ENCODE data around the gene CSPG4. TPM values are rescaled to one million over a fixed set of nuclear protein-coding genes. Genes with fewer than 3 reads are reported as not detected.
"Not testable (repeated sequence)": the region's sequence is repeated elsewhere in the genome, so short reads cannot be mapped to it uniquely, and the experiment has no call there.

The CSPG4 gene
- total RNA-seq, 4 donors from 2014 or later = 29.9 to 144 (median 49.7) TPM

DNA sequence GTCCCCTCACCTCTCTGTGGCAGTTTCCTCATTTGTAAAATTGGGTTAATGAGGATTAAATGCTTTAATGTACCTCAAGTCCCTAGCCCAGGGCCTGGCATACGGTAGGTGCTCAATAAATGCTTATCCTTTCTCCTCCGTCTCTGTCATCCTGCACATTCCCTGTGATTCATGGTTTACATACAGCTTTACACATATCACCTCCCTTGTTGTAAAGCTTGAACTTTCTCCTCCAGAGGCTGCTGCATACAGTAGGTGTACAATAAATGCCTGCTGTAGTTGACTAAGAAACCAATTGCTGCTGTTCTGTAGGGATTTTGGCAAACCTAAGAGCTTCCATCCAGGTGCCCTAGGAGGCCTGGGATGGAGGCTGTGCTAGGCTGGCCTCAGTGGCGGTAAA, 1.5 kb upstream of the CSPG4 start:
- TF ChIP-seq, protein P1, sequence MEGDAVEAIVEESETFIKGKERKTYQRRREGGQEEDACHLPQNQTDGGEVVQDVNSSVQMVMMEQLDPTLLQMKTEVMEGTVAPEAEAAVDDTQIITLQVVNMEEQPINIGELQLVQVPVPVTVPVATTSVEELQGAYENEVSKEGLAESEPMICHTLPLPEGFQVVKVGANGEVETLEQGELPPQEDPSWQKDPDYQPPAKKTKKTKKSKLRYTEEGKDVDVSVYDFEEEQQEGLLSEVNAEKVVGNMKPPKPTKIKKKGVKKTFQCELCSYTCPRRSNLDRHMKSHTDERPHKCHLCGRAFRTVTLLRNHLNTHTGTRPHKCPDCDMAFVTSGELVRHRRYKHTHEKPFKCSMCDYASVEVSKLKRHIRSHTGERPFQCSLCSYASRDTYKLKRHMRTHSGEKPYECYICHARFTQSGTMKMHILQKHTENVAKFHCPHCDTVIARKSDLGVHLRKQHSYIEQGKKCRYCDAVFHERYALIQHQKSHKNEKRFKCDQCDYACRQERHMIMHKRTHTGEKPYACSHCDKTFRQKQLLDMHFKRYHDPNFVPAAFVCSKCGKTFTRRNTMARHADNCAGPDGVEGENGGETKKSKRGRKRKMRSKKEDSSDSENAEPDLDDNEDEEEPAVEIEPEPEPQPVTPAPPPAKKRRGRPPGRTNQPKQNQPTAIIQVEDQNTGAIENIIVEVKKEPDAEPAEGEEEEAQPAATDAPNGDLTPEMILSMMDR (IDR thresholded peaks at IDR 0.05) = no peak
- ATAC-seq (ENCODE audit: low FRiP score) (no peak), DNase-seq (ENCODE audit: low spot score) (no peak)

DNA sequence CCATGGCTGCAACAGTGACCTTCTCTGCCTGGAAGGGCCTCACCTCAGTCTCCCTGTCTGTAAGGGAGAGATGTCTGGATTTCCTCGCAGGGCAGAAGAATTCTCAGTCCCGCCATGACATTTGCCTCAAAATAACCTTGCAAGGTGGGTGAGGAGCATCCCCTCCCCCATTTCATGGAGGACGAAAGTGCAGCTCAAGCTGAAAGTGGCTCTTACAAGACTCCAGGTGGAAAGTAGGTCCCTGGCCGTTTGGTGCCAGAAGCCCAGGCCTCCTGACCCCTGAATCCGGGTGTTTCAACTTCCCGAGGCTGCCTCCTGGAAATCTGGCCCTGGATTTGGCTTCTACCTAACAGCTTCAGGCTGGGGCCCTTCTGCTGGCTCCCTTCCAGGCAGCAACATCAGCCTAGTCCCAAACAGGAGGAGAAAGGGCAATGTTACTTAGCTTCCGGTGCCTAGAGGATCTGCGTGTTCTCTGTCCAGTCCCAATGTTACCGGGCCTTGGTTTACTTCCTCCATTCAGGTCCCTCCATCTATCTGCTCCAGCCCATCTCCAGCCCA, 769 bp upstream of the CSPG4 start:
- DNase-seq (ENCODE audit: low spot score) (no peak), ATAC-seq (ENCODE audit: low FRiP score) (no peak)
- TF ChIP-seq, protein P1 (IDR thresholded peaks at IDR 0.05) = no peak

DNA sequence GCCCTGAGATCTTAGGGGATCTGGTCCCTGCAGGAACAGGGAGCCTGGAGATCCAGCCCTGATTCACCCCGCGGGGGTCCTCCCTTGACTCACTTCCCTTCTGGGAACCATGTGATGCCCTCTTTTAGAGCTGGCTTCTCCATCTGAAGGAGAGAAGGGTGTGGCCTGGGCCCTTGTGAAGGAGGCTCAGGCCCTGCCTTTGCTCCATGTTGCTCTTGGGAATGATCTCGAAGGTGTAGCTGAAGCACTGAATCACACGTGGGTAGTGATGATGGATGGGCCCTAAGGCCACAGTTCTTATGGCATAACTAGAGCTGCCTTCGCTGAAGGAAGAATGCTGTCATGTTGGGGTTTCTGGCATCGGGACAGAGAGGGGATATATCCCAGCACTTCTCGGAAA, 1.2 kb downstream of the CSPG4 start:
- DNase-seq (ENCODE audit: low spot score) = not testable (repeated sequence)
- peak; percentile 27 for ATAC-seq (ENCODE audit: low FRiP score)

DNA sequence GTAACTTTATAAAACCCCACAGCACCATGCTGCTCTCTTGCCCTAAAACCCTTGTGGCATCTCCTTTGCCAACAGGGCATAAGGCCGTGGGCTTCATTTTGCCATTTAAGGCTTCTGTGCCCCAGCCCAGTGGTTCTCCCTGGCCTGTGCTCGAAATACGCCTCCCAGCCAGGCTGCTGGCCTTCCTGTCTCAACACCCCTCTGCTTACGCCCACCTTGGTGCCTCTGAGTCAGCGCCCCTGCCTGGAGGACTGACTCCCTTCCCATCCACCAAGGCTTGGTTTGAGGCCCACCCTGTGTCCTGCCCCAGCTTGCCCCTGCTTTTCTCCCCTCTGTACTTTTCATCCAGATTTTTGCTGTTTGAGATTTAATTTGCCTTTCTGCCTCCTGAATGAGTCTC, 1.8 kb downstream of the CSPG4 start:
- ATAC-seq (ENCODE audit: low FRiP score); DNase-seq (ENCODE audit: low spot score): not testable (repeated sequence)

DNA sequence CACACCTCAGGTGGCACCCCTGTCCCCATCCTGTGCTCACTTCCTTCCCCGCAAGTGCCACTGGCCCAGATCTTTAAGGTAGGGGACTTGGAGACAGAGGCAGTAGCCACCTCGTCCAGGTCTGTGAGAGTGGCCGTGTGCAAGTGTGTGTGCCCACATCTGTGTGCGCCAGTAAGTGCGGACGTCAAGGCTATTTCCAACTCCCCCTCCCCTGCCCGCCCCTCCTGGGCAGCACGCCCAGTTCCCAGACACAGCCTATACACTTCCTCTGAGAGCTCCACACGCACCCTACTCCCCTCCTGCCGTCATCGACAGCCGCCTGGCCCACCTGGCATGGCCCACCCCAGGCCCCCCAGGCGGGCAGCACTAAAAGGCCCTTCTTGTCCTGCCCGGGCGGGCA, 3.2 kb downstream of the CSPG4 start:
- ATAC-seq (ENCODE audit: low FRiP score); DNase-seq (ENCODE audit: low spot score): not testable (repeated sequence)

DNA sequence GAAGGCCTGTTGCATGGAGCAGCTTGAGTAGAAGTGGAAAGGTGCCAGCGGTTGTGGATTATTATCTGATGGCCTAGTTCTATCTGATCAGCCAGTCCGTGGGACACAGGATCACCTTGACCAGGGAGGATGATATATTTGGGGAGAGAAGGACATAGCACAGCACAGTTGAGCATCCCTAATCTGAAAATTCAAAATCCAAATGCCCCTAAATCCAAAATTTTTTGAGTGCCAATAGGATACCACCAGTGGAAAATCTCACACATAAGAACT, 6.0 kb downstream of the CSPG4 start:
- ATAC-seq (ENCODE audit: low FRiP score) (no peak), DNase-seq (ENCODE audit: low spot score) (no peak)
- TF ChIP-seq, protein P1 (IDR thresholded peaks at IDR 0.05) = no peak

DNA sequence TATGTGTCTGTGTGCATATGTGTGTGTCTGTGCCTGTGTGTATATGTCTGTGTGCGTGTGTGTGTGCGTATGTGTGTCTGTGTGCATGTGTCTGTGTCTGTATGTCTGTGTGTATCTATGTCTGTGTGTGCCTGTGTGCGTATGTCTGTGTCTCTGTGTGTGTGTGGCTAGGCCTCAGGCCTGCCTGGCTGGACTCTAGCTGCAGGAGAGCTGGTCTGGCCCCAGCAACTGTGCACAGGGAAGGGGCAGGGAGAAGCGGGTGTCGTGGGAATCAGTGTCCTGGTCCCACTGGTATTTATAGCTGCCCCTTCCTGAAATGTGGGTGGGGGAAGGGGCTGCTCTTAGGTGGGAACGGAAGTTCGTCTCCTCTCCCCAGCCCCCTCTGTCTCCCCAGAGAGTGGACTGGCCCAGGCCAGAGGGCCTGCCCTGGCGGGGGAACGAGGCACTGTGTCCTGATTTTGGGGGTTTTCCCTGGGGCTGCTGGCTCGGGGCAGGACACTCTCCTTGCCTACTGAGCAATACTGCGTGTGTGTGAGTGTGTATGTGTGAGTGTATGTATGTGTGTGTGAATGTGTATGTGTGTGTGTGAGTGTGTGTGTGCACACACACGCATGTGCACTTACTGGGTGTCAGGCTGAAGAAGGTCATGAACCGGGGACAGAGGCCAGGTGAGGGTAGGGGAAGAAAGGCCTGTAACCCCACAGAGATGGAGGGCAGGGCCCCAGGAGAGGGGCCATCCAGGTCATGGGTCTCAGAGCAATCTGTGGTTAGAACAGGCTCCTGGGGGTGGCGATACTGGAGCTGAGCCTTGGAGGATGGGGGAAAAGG, 6.6 kb downstream of the CSPG4 start:
- DNase-seq (ENCODE audit: low spot score) = no peak

DNA sequence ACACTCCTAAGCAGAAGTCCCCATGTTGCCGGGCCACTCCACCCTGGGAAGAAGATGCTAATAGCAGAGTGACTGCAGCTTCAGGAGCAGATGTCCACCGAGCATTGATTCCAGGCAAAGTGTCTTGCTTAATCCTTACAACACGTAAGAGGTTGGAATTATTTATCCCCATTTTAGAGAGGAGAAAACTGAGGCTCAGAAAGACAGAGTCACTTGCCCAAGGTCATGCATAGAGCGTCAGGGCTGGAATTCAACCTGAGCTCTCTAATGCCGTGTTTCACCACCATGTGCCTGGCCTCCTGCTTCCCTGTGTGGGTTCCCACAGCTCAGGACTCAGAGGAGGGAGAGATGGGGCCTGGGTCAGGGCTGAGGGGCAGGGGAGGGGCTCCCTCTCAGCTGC, 7.3 kb downstream of the CSPG4 start:
- not testable (repeated sequence) for DNase-seq (ENCODE audit: low spot score); ATAC-seq (ENCODE audit: low FRiP score)

More for the DNA sequence above, 6.6 kb downstream of the CSPG4 start:
- no peak for ATAC-seq (ENCODE audit: low FRiP score)
- TF ChIP-seq, protein P1 (IDR thresholded peaks at IDR 0.05) = no peak

DNA sequence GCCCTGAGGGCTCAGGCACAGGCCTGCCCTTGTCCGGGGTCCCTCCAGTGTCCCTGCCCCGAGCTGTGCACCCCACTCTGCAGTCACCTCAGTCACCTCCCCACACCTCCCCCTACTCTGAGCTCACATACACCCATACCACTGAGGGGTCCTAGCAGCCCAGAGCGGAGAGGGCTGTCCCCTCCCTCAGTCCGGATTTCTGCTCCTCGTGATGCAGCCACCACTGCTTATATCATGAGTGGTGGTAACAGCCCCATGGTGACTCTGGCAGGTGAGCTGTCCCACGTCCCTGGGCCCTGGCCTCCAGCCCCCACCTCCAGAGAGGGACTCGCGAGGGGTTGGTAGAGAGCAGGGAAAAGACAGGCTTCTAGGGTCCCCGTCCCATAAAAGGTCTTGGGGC, 8.0 kb downstream of the CSPG4 start:
- no peak for DNase-seq (ENCODE audit: low spot score)
- TF ChIP-seq, protein P1 (IDR thresholded peaks at IDR 0.05) = no peak
- no peak for ATAC-seq (ENCODE audit: low FRiP score)
